Measurements from ENCODE around the gene FAM24A. TPM values are rescaled to one million over a fixed set of nuclear protein-coding genes. Genes with fewer than 3 reads are reported as not detected.

Gene FAM24A
- total and polyA plus RNA-seq, 10 of the 15 experiments (the other 5 are each of a cell fraction or from before 2014, with no cell fraction given) = not detected

Other genes with a start within 250 kb of the FAM24A start
Only the 7 nearest of the 10 such genes appear.
- not detected in 2 replicates for gene C10orf120, start 210.8 kb upstream of the FAM24A start, total RNA-seq (2014; rRNA removed)
- gene C10orf120, start 210.8 kb upstream of the FAM24A start, total RNA-seq (2014; rRNA removed; fragmentation: Illumina TruSeq; extraction: Trizol) = not detected in 2 replicates
- gene C10orf120, start 210.8 kb upstream of the FAM24A start, total RNA-seq (2021) = not detected in 2 replicates
- gene C10orf120, start 210.8 kb upstream of the FAM24A start, polyA plus RNA-seq (2011; rRNA removed) = not detected in 2 replicates
- not detected in 2 replicates for gene C10orf120, start 210.8 kb upstream of the FAM24A start, polyA plus RNA-seq (2014; fragmentation: Illumina TruSeq; extraction: Trizol)
- gene C10orf120, start 210.8 kb upstream of the FAM24A start, polyA plus RNA-seq (2014; fragmentation: Nextera tagmentation; extraction: Ambion mirVana) = not detected
- not detected in 2 replicates for gene C10orf120, start 210.8 kb upstream of the FAM24A start, polyA plus RNA-seq (2014; rRNA removed)
- not detected for gene C10orf120, start 210.8 kb upstream of the FAM24A start, polyA plus RNA-seq (2016; fragmentation: Nextera tagmentation; extraction: Ambion mirVana)
- gene CUZD1, start 64.8 kb upstream of the FAM24A start, total RNA-seq (2014; rRNA removed) = 1.6 and 1.9 TPM in 2 replicates
- 1.2 and 1.4 TPM in 2 replicates for gene CUZD1, start 64.8 kb upstream of the FAM24A start, total RNA-seq (2014; rRNA removed; fragmentation: Illumina TruSeq; extraction: Trizol)
- gene CUZD1, start 64.8 kb upstream of the FAM24A start, total RNA-seq (2021) = 1.3 and 1.7 TPM in 2 replicates
- 2.3 and 2.5 TPM in 2 replicates for gene CUZD1, start 64.8 kb upstream of the FAM24A start, polyA plus RNA-seq (2011; rRNA removed)
- 1.8 and 1.9 TPM in 2 replicates for gene CUZD1, start 64.8 kb upstream of the FAM24A start, polyA plus RNA-seq (2014; fragmentation: Illumina TruSeq; extraction: Trizol)
- under 1 TPM; 0.66 to 0.68 TPM for gene CUZD1, start 64.8 kb upstream of the FAM24A start, polyA plus RNA-seq (2014; fragmentation: Nextera tagmentation; extraction: Ambion mirVana)
- 1.5 TPM in 2 replicates for gene CUZD1, start 64.8 kb upstream of the FAM24A start, polyA plus RNA-seq (2014; rRNA removed)
- under 1 TPM; 0.67 to 0.78 TPM for gene CUZD1, start 64.8 kb upstream of the FAM24A start, polyA plus RNA-seq (2016; fragmentation: Nextera tagmentation; extraction: Ambion mirVana)
- gene FAM24B, start 31.0 kb upstream of the FAM24A start, total RNA-seq (2014; rRNA removed) = 7.2 and 8.6 TPM in 2 replicates
- 6.1 and 6.2 TPM in 2 replicates for gene FAM24B, start 31.0 kb upstream of the FAM24A start, total RNA-seq (2014; rRNA removed; fragmentation: Illumina TruSeq; extraction: Trizol)
- gene FAM24B, start 31.0 kb upstream of the FAM24A start, total RNA-seq (2021) = 4.6 and 6.8 TPM in 2 replicates
- 7.9 and 8.5 TPM in 2 replicates for gene FAM24B, start 31.0 kb upstream of the FAM24A start, polyA plus RNA-seq (2011; rRNA removed)
- 4.3 and 7.3 TPM in 2 replicates for gene FAM24B, start 31.0 kb upstream of the FAM24A start, polyA plus RNA-seq (2014; fragmentation: Illumina TruSeq; extraction: Trizol)
- gene FAM24B, start 31.0 kb upstream of the FAM24A start, polyA plus RNA-seq (2014; fragmentation: Nextera tagmentation; extraction: Ambion mirVana) = 10 to 100 TPM; 13.3 to 15.3 TPM
- 11.6 and 12.3 TPM in 2 replicates for gene FAM24B, start 31.0 kb upstream of the FAM24A start, polyA plus RNA-seq (2014; rRNA removed)
- 1 to 10 TPM; 4.8 to 6.6 TPM for gene FAM24B, start 31.0 kb upstream of the FAM24A start, polyA plus RNA-seq (2016; fragmentation: Nextera tagmentation; extraction: Ambion mirVana)
- gene C10orf88, start 43.6 kb downstream of the FAM24A start, total RNA-seq (2014; rRNA removed) = 7.9 and 9.9 TPM in 2 replicates
- gene C10orf88, start 43.6 kb downstream of the FAM24A start, total RNA-seq (2014; rRNA removed; fragmentation: Illumina TruSeq; extraction: Trizol) = 9.1 and 10.7 TPM in 2 replicates
- 6.8 and 10.9 TPM in 2 replicates for gene C10orf88, start 43.6 kb downstream of the FAM24A start, total RNA-seq (2021)
- 9.1 and 12.3 TPM in 2 replicates for gene C10orf88, start 43.6 kb downstream of the FAM24A start, polyA plus RNA-seq (2011; rRNA removed)
- 11.3 and 12.5 TPM in 2 replicates for gene C10orf88, start 43.6 kb downstream of the FAM24A start, polyA plus RNA-seq (2014; fragmentation: Illumina TruSeq; extraction: Trizol)
- gene C10orf88, start 43.6 kb downstream of the FAM24A start, polyA plus RNA-seq (2014; fragmentation: Nextera tagmentation; extraction: Ambion mirVana) = 1 to 10 TPM; 4.7 to 4.8 TPM
- gene C10orf88, start 43.6 kb downstream of the FAM24A start, polyA plus RNA-seq (2014; rRNA removed) = 7.5 and 7.7 TPM in 2 replicates
- gene C10orf88, start 43.6 kb downstream of the FAM24A start, polyA plus RNA-seq (2016; fragmentation: Nextera tagmentation; extraction: Ambion mirVana) = 10 to 100 TPM; 10.2 to 12.0 TPM
- gene PSTK, start 69.8 kb downstream of the FAM24A start, total RNA-seq (2014; rRNA removed) = 2.3 TPM in 2 replicates
- 3.2 TPM in 2 replicates for gene PSTK, start 69.8 kb downstream of the FAM24A start, total RNA-seq (2014; rRNA removed; fragmentation: Illumina TruSeq; extraction: Trizol)
- 3.2 TPM in 2 replicates for gene PSTK, start 69.8 kb downstream of the FAM24A start, total RNA-seq (2021)
- 5.6 and 8.0 TPM in 2 replicates for gene PSTK, start 69.8 kb downstream of the FAM24A start, polyA plus RNA-seq (2011; rRNA removed)
- gene PSTK, start 69.8 kb downstream of the FAM24A start, polyA plus RNA-seq (2014; fragmentation: Illumina TruSeq; extraction: Trizol) = 3.5 and 3.6 TPM in 2 replicates
- gene PSTK, start 69.8 kb downstream of the FAM24A start, polyA plus RNA-seq (2014; fragmentation: Nextera tagmentation; extraction: Ambion mirVana) = 1 to 10 TPM; 1.8 to 3.3 TPM
- 4.6 and 4.8 TPM in 2 replicates for gene PSTK, start 69.8 kb downstream of the FAM24A start, polyA plus RNA-seq (2014; rRNA removed)
- gene PSTK, start 69.8 kb downstream of the FAM24A start, polyA plus RNA-seq (2016; fragmentation: Nextera tagmentation; extraction: Ambion mirVana) = 1 to 10 TPM; 7.0 to 7.1 TPM
- 5.3 TPM in 2 replicates for gene IKZF5, start 98.2 kb downstream of the FAM24A start, total RNA-seq (2014; rRNA removed)
- 6.5 and 7.3 TPM in 2 replicates for gene IKZF5, start 98.2 kb downstream of the FAM24A start, total RNA-seq (2014; rRNA removed; fragmentation: Illumina TruSeq; extraction: Trizol)
- gene IKZF5, start 98.2 kb downstream of the FAM24A start, total RNA-seq (2021) = 13.7 and 16.1 TPM in 2 replicates
- gene IKZF5, start 98.2 kb downstream of the FAM24A start, polyA plus RNA-seq (2011; rRNA removed) = 12.5 and 15.6 TPM in 2 replicates
- 15.6 and 18.6 TPM in 2 replicates for gene IKZF5, start 98.2 kb downstream of the FAM24A start, polyA plus RNA-seq (2014; fragmentation: Illumina TruSeq; extraction: Trizol)
- 10 to 100 TPM in 1 of 2 experiments, 1 to 10 TPM in 1; 6.8 to 11.2 TPM for gene IKZF5, start 98.2 kb downstream of the FAM24A start, polyA plus RNA-seq (2014; fragmentation: Nextera tagmentation; extraction: Ambion mirVana)
- 7.4 and 11.2 TPM in 2 replicates for gene IKZF5, start 98.2 kb downstream of the FAM24A start, polyA plus RNA-seq (2014; rRNA removed)
- gene IKZF5, start 98.2 kb downstream of the FAM24A start, polyA plus RNA-seq (2016; fragmentation: Nextera tagmentation; extraction: Ambion mirVana) = 10 to 100 TPM; 20.5 to 23.2 TPM
- gene ACADSB, start 98.4 kb downstream of the FAM24A start, total RNA-seq (2014; rRNA removed) = 10.8 and 13.5 TPM in 2 replicates
- gene ACADSB, start 98.4 kb downstream of the FAM24A start, total RNA-seq (2014; rRNA removed; fragmentation: Illumina TruSeq; extraction: Trizol) = 12.1 and 12.2 TPM in 2 replicates
- gene ACADSB, start 98.4 kb downstream of the FAM24A start, total RNA-seq (2021) = 23.5 and 24.0 TPM in 2 replicates
- gene ACADSB, start 98.4 kb downstream of the FAM24A start, polyA plus RNA-seq (2011; rRNA removed) = 18.8 and 33.7 TPM in 2 replicates
- gene ACADSB, start 98.4 kb downstream of the FAM24A start, polyA plus RNA-seq (2014; fragmentation: Illumina TruSeq; extraction: Trizol) = 18.9 and 25.9 TPM in 2 replicates
- gene ACADSB, start 98.4 kb downstream of the FAM24A start, polyA plus RNA-seq (2014; fragmentation: Nextera tagmentation; extraction: Ambion mirVana) = 10 to 100 TPM; 10.9 to 11.3 TPM
- gene ACADSB, start 98.4 kb downstream of the FAM24A start, polyA plus RNA-seq (2014; rRNA removed) = 10.8 and 14.1 TPM in 2 replicates
- gene ACADSB, start 98.4 kb downstream of the FAM24A start, polyA plus RNA-seq (2016; fragmentation: Nextera tagmentation; extraction: Ambion mirVana) = 10 to 100 TPM; 15.9 to 17.4 TPM